Measurements from ENCODE around the gene FCRLA.
A peak's percentile ranks its signal among the peaks of the same experiment; 100 is the strongest.
"Not testable (repeated sequence)": the region's sequence is repeated elsewhere in the genome, so short reads cannot be mapped to it uniquely, and the experiment has no call there.

The FCRLA gene

GRCh38 chr1:161705537-161705936 lies 1.5 kb upstream of the FCRLA start:
- no peak for DNase-seq (ENCODE audit: low spot score)

DNA sequence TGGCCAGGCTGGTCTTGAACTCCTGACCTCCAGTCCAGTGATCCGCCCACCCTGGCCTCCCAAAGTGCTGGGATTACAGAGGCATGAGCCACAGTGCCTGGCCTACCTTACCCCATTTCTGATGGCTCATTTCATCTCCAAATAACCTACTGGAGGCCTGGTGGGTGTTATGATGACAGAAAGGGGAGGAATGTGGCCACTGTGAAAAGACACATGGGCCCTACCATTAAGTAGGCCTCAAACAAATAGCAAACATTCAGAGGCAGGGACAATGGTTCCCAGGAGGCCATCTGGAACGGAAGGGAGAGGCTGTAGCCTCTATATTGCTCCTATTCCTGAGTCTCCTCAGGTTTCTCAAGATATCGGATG lies 932 bp upstream of the FCRLA start:
- DNase-seq (ENCODE audit: low spot score): no peak

DNA sequence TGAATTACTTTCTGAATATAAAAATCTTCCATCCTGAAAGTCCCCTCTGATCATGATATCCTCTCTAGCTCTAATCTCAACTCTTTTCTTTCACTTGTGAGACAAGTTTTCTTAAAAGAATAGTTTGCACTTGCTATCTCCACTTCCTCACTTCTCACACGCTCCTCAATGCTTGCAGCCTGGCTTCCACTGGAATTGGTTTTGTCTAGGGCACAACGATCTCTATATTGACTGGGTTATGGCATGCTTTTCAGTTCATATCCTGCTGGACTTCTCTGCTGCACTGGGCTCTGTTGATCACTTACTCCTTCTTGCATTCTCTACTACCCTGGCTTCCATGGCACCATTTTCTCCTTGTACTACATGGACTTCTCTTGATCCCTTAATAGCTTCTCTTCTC lies 474 bp downstream of the FCRLA start:
- DNase-seq (ENCODE audit: low spot score): no peak

DNA sequence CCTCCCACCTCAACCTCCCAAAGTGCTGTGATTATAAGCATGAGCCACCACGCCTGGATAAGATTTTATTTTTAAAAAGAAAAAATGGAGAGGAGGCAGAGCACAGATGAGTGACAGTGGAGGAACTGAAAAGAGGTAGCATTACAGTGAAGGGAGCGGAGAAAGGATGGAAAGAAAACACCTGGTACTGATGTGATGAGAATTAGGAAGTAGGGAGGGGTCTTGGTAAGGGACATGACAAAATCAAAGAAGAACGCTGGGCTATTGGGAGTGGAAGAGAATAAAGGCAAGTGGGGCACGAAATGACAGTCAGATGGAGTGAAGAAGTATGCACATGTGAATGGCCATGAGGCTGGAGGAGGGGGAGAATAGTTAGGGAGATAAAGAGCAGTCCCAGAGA lies 2.3 kb downstream of the FCRLA start:
- DNase-seq (ENCODE audit: low spot score): no peak

GRCh38 chr1:161710560-161710959 lies 3.5 kb downstream of the FCRLA start:
- peak; percentile 30 for DNase-seq (ENCODE audit: low spot score)

DNA sequence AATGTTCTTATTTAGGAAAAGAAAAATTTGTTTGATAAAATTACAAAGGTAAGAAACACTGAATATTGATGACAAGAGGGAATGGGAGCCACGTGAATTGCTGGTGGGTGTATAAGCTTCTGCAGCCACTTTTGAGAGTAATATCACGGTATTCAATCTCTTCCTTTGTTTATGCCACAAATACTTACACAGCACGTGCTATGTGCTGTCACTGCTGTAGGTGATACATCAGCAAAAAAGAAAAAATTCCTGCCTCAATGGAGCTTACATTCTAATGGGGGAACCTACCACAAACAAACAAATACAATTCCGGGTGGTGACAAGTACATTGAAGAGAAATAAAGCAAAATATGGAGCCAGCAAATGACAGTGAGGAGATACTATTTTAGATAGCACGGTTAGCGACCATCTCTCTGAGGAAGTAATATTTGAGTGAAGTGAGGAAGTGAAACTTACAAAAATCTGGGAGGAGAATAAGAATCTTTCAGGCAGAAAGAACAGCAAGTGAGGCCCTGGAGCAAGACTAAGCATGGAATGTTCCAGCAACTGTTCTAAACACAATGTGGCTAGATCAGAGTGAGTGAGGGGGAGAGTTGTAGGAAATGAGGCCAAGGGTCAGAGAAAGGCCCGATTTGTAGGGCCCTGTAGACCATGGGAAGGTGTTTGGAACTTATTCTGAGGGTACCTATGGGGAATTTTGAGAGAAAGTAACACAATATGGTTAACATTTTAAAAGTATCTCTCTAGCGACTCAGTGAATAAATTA lies 11.7 kb downstream of the FCRLA start:
- DNase-seq (ENCODE audit: low spot score): no peak

- DNase-seq (ENCODE audit: low spot score): no peak
Observed at GRCh38 chr1:161719325-161719611, 12.2 kb downstream of the FCRLA start.

DNA sequence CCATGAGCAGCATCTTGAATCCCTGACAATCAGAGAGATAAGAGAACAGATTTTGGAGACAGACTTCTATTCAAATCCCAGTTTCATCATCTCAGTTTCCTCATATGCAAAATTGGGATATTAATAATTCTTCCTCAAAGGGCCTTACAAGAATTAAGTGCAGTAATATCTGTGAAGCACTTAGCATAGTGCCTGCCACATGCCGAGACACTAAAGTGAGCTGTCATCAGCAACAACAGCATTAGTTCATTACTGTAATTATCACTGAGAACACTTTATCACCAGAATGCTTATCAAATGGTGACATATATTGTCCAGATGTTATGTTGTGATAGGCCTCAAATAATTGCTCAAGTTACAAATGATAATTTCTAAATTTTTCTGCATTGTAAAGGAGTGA lies 13.4 kb downstream of the FCRLA start:
- no peak for DNase-seq (ENCODE audit: low spot score)

- no peak for DNase-seq (ENCODE audit: low spot score)
Observed at GRCh38 chr1:161720956-161721737, 14.1 kb downstream of the FCRLA start, which contains the start of gene FCRLB. FCRLB (plus strand) TSS chr1:161721544; CDS start chr1:161722673, 1,129 bp downstream.

DNA sequence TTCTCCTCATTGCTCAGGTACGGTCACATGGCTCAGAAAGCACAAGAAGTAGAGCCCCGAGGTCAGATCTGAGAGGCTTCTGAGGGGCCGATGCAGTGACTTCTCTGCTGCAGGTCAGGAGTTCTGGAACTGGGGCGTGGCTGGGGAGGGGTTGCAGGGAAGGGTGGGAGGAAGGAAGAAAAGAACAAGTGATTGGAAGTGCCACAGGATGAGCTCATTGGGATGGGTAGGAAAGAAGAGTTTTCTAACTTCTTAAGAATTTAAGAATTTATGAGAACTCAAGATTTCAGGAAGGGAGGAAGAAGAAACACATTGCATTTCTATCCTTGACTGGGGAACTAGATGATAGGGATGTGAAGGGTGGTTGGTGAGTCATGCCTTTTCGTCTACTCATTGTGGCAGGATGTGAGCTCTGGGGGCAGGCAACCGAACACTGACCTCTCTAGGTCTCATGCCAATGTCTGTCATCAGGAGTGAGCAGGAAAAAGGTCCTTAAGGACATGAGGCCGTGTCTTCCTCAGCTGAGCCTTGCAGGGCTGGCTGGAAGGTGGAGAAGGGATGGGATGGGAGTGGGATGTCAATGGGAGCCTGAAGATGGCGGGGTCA lies 14.8 kb downstream of the FCRLA start:
- peak; percentile 56 for DNase-seq (ENCODE audit: low spot score)

GRCh38 chr1:161722406-161722805 lies 15.4 kb downstream of the FCRLA start:
- DNase-seq (ENCODE audit: low spot score): no peak

- DNase-seq (ENCODE audit: low spot score): no peak
Observed at GRCh38 chr1:161723459-161724141, 16.6 kb downstream of the FCRLA start.

GRCh38 chr1:161725258-161725907 lies 18.4 kb downstream of the FCRLA start:
- not testable (repeated sequence) for DNase-seq (ENCODE audit: low spot score)

DNA sequence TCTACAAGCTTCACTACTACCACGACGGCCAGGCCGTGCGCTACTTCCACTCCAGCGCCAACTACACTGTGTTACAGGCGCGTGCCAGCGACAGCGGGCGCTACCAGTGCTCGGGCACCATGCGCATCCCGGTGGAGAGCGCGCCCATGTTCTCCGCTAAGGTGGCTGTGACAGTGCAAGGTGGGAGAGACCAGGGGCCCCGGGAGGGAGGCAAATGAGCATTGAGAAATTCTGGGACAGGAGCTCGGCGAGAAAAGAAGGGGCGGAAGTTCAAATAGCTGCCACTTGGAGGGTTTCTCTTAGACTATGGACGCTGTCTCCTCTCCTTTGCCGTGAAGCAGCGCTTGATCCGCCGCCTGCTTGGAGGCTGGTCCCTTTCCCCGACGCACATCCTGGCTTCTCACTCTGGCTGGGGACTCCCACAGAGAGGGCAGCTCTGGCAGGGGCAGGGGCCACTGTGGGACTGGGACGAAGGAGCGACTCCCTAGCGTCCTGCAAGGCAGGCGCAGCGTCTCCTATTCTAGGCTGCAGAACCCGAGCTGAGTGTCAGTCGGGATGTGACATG lies 19.0 kb downstream of the FCRLA start:
- DNase-seq (ENCODE audit: low spot score): peak; percentile 49

GRCh38 chr1:161726473-161727255 lies 19.6 kb downstream of the FCRLA start:
- DNase-seq (ENCODE audit: low spot score): peak; percentile 73

DNA sequence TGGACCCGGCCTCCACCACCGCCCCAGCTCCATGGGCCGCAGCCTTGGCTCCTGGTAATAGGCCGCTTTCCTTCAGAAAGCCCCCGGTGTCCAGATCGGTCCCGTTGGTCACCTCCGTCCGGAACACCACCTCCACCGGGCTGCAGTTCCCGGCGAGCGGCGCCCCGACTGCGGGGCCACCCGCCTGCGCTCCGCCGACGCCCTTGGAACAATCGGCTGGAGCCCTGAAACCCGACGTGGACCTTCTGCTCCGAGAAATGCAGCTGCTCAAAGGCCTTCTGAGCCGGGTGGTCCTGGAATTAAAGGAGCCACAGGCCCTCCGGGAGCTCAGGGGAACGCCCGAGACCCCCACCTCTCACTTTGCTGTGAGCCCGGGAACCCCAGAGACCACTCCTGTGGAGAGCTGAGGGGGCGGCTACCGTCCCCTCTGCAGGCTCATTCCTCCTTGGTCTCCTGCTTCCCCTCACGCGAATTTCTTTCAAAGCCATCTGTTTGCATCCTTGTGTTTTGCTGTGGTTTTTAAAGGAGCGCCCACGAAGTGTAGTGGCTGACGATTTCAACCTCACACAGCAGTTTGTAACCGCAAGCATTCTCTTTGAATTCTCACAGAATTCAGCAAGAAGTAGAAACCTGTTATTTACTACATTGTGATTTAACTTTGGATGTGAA lies 20.4 kb downstream of the FCRLA start:
- no peak for DNase-seq (ENCODE audit: low spot score)

GRCh38 chr1:161728376-161729226 lies 21.6 kb downstream of the FCRLA start:
- DNase-seq (ENCODE audit: low spot score): no peak

- no peak for DNase-seq (ENCODE audit: low spot score)
Observed at GRCh38 chr1:161730050-161730564, 23.1 kb downstream of the FCRLA start.

DNA sequence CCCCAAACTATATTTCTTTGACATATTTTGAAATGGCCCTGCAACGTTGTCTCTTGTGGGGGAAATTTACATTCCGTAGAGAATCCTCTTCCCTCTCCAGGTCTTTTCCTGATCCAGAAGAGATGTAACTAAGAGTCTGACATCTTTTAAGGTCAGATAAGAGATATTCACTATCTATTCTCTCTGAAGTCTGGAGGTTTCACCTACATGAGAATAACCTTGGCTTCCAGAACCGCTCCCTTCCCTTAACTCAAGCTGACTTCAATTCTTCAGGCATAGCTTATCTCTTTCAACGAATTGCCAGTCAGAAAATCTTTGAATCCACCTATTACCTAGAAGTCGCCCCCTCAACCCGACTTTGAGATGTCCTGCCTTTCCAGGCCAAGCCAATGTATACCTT lies 24.2 kb downstream of the FCRLA start:
- no peak for DNase-seq (ENCODE audit: low spot score)

Data from SW480 (cell line).